Inferior parietal cortex (tissue), 1 donor: ENCODE measurements around the gene RNF2.
A peak's percentile ranks its signal among the peaks of the same experiment; 100 is the strongest.
"Not testable (repeated sequence)": the region's sequence is repeated elsewhere in the genome, so short reads cannot be mapped to it uniquely, and the experiment has no call there.

Experiments
- DNase-seq: peaks from one replicate; pipeline ENCODE4 v3.0.0-alpha.2; 2016; ENCODE audit errors: extremely low spot score

RNF2 gene

DNA sequence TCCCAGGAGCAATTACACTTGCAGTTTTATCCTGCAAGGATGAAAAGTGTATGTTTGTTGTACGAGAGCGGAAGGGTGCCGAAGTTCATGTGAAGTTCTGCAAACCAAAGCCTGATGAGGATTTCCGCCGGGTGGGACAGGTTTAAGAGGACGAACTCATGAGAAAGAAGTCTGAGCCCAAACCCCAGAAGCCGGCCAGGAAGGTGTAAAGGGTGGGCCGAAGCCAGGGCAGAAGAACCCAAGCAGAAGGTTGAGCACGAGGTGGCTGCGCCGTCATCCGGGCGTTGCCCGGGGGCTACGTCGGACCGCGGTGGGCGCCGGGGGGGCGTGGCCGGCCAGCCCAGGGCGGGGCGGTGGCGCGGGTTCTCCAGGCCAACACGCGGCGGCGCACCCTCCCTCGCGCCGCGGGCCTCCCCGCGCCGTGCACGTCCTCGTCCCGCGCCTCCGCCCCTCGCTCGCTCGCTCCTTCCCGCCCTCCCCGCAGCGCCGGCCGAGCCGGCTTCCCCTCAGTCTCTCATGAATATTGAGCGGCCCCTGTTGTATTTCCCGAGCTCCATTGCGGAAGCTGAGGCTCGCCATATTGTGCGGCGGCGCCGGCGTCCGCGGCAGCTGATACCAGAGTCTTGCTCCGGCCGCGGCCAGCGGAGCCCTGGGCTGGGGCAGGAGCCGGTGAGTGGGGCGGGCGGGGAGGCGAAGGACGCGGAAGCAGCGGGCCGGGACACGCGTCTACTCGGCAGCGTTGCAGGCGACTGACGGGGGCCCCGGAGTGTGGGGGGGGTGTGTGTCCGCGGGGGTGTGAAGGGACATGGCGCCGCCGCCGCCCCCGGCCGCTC, at the start of gene RNF2:
RNF2 (plus strand) TSS at position 578 of the 833 bp plus-strand sequence. CDS start 41,996 bp downstream, outside the sequence.
- peak; percentile 74 for DNase-seq

DNA sequence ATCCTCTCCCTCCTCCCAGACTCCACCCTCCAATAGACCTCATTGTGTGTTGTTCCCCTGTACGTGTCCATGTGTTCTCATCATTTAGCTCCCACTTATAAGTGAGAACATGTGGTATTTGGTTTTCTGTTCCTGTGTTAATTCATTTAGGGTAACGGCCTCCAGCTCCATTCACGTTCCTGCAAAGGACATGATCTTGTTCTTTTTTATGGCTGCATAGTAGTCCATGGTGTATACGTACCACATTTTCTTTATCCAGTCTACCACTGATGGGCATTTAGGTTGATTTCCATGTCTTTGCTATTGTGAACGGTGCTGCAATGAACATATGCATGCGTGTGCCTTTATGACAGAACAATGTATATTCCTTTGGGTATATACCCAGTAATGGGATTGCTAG, 45.4 kb upstream of the RNF2 start:
- not testable (repeated sequence) for DNase-seq

- DNase-seq = not testable (repeated sequence)
These were observed 44.0 kb upstream of the RNF2 start for GRCh38 chr1:185001312-185001880.

DNA sequence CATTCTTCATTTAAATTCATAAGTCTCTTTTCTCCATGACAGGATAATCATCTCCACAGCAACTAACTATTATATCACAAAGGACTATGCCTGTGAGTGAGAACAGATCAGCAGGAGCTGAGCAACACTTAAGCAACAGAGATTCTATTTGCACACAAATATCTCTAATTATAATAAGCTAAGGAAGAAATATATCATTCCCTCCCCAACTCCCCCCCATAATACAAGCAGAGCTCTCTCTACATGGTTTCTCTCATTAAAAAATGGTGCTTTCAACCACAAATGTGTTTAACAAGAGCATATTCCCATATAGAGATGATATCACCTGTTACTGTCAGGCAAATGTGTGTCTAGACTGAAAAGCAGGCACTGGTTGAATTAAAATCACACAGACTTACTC, 36.5 kb upstream of the RNF2 start:
- DNase-seq = no peak

DNA sequence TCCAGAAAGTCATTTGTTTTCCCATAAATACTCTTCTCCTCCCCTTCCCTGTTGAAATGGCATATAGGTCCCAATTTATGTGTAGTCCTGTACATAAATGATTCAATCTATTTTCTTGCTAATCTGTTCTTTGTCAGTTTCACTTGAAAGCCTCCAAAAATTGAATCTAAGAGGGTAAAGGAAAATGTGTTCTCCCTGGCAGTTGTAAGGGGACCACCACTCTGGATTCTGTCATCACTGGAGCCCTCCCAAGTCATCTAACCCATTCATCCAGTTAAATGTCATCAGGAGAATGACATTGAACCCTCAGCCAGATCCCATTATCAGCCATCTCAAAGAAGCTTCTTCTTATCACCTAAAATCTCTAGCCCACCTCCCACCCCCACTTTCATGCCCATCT, 35.0 kb upstream of the RNF2 start:
- DNase-seq = no peak

GRCh38 chr1:185014941-185015340, 30.4 kb upstream of the RNF2 start:
- DNase-seq = no peak

DNA sequence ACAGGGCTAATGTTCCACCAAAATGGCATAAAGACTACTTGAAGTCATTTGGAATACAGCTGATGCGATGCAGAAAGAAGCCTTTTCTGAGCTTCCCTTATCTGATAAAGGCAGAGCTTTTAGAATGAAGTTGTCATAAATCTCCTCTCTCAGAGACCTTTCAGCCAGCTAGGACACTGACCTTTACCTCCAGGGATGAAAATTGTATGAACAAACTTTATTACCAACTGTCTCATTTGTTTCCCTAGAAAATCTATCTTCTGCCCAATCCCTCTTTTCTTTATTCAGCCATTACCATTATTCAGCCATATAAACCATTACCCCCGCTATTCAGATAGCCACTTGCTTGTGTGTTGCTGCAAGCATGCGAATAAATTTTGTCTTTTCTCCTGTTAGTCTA, 29.7 kb upstream of the RNF2 start:
- no peak for DNase-seq

- no peak for DNase-seq
These were observed 28.5 kb upstream of the RNF2 start for GRCh38 chr1:185016880-185017279.

GRCh38 chr1:185017338-185017737, 28.0 kb upstream of the RNF2 start:
- no peak for DNase-seq

- no peak for DNase-seq
These were observed 27.4 kb upstream of the RNF2 start for GRCh38 chr1:185017966-185018365.

DNA sequence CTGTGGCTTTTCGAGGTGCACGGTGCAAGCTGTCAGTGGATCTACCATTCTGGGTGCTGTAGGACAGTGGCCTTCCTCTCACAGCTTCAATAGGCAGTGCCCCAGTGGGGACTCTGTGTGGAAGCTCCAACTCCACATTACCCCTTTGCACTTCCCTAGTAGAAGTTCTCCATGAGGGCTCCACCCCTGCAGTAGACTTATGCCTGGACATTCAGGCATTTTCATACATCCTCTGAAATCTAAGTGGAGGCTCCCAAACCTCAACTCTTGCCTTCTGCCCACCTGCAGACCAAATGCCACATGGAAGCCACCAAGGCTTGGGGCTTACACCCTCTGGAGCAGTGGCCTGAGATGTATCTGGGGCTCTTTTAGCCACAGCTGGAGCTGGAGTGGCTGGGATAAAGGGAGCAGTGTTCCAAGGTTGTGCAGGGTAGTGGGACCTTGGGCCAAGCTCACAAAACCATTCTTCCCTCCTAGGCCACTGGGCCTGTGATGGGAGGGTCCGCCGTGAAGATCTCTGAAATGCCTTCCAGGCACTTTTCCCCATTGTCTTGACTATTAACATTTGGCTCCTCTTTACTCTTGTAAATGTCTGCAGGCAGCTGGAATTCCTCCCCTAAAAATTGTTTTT, 18.0 kb upstream of the RNF2 start:
- DNase-seq = no peak

- no peak for DNase-seq
These were observed 11.7 kb upstream of the RNF2 start for GRCh38 chr1:185033686-185034085.

DNA sequence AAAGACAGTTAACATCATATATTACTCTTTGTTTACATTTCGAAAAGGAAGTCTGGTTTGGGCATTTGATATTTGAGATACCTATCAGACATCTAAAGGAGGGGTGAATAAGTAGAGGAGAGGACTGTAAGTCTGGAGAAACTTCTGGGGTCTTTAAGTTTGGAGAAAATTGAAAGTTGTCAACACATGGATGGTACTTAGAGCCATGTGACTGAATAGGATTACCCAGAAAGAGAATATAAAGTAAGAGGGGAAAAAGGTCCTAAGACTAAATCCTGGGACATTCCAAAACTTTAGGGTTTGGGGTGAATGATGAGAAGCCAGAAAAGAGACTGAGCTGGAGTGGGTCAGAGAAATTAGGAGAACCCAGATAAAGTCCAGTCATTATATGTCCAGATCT, 10.1 kb upstream of the RNF2 start:
- DNase-seq = no peak

- no peak for DNase-seq
These were observed 6.5 kb upstream of the RNF2 start for GRCh38 chr1:185038813-185039376.

DNA sequence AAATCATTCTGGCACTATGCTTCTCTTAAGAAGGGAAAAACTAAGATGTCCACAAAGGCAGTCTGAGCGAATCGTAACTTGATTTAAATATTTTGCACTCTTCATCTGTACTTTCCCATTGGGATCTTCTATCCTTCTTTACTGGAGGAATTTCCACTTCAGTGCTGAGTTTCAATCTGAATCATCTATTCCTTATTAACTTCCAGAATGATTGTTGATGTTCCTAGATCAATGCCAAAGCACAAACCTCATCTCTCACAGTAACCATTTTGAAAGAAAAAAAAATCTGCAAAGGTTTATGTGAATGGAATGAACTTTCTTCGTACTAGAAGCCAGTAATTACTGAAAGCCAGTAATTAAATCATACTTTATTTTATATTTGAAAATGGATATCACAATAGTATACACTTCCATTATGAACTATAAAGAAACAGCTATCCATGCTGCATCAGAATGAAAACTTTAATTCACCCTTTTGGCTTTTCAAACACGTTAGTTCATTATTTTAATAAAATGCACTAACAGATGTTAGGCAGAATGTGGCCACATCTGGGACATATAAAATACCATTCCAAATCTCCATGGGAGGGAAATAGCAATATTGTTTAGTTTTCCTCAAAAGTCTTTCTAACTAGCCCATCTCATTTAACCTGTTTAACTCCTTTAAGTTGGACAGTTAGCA, 5.5 kb upstream of the RNF2 start:
- no peak for DNase-seq

DNA sequence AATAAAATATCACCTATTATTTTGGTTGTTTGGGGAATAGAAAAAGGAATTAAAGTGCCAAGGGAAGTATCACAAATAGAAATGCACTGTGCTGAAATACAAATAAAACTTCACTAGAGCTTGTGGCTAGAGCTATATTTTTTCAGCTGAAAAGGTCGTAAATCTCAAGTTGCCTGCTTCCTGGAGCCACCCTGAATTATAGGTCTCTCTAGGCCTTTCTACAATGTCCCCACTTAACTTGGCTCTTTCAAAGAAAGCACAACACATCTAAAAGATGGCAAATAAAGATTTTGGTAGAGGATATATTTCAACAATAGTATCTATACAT, 5.0 kb upstream of the RNF2 start:
- no peak for DNase-seq

DNA sequence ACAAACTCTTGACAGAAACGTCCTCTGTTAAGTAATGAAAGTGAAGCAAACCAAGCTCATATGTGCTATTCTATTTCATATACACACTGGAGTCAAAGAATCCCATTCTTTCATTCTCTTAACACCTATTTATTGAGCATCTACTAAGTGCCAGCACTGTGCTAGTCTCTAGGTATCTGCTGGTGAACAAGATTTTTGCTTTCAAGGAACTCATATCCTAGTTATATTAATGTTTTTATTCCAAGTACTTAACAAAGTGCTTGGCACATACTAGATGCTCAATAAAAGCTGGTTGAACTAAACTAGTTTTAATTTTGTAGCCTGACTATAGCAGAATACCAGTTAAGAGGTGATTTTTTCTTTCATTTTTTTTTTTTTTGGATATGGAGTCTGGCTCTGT, 3.6 kb upstream of the RNF2 start:
- no peak for DNase-seq

GRCh38 chr1:185042737-185043136, 2.6 kb upstream of the RNF2 start:
- DNase-seq = no peak

DNA sequence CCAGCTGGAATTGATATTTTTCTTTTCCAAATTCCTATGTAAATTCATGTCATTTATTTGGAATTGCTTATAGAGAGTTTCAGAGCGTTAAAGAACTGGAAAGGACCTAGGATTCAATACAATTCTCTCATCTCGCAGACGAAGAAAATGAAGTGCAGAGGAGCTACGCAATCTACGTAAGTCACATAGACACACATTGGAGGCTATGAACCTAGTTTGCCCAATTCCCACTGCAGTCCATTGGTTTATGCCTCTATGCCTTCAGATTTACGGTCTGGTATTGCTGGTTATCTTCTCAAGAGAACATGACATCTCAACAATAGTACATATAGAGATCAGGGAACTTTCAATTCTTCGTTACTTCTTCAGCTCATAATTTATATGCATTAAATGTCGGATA, 971 bp upstream of the RNF2 start:
- peak; percentile 37 for DNase-seq

DNA sequence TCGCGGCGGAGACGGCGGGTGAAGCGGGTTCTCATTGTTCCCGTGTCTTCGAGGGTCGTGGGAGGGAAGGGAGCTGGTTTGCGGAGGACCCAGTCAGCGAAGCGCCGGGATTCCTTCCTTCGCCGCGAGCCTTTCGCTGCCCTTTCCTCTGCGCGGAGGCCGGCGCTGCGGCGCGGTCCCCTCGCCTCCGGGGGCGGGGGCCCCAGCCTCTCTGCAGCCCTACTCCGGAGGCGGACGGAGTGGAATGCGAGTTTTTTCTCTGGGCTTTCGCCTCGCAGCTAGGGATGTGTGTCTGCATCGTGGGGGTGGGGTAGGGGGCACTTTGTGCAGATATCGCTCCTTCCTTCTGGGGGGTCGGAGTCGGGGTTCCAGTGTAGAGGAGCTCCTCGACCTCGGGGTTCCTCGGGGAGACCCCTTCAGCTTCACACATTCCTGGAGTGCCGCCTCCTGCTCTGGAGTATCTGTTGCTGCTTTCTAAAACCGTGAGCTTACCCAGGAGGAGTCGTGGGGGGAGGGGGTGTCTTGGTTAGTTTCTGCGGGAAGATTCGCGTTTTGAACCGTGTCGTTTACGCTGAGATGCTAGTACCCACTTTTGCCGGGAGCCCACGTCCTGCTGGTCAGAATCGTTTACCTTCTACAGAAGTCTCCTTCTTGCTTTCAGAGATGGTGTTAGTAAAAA, 595 bp downstream of the RNF2 start:
- DNase-seq = no peak

- no peak for DNase-seq
These were observed 1.3 kb downstream of the RNF2 start for GRCh38 chr1:185046668-185047067.

- DNase-seq = no peak
These were observed 4.3 kb downstream of the RNF2 start for GRCh38 chr1:185049670-185050069.
